Measurements from ENCODE around the gene NUSAP1. TPM values are rescaled to one million over a fixed set of nuclear protein-coding genes. Genes with fewer than 3 reads are reported as not detected.
A peak's percentile ranks its signal among the peaks of the same experiment; 100 is the strongest.
"Not testable (repeated sequence)": the region's sequence is repeated elsewhere in the genome, so short reads cannot be mapped to it uniquely, and the experiment has no call there.

NUSAP1 gene, protein sequence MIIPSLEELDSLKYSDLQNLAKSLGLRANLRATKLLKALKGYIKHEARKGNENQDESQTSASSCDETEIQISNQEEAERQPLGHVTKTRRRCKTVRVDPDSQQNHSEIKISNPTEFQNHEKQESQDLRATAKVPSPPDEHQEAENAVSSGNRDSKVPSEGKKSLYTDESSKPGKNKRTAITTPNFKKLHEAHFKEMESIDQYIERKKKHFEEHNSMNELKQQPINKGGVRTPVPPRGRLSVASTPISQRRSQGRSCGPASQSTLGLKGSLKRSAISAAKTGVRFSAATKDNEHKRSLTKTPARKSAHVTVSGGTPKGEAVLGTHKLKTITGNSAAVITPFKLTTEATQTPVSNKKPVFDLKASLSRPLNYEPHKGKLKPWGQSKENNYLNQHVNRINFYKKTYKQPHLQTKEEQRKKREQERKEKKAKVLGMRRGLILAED
- total RNA-seq = 30.8 and 75.9 TPM in 2 replicates

DNA sequence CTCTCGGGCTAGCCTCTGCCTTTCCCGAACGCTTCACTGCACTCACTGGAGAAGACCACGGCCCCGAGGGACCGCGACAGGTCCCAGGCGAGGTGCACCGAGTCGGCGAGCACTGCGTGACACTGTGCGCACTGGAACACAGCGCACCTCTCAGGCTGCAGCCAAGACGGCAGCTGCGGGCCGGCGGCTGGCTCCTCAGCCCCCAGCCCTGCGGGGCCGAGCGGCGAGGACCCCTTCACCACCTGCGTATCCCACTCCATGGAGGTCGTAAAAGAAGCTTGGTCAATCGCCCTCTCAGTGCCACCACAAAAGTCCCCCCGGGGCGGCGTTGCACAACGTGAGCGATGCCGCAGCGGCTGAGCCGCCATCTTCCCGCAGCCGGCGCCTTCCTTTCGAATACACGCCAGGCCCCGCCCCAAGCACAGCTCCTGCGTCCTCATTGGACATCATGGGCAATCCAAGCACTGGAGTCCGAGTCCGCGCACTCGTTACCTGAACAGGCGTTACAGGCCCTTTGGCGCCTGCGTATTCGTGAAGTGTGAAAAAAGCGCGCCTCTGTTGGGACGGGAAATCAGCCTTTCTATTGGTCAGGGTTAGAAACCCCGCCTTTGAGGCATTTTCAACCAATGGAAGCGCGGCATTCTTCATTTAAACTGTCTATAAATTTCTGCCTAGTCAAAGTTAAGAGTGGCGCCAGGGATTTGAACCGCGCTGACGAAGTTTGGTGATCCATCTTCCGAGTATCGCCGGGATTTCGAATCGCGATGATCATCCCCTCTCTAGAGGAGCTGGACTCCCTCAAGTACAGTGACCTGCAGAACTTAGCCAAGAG, at the start of gene NUSAP1, which contains the start of gene OIP5:
Gene NUSAP1 (plus strand): TSS at position 688 of the 832 bp plus-strand sequence. CDS start 77 bp downstream, at position 765.
Gene OIP5 (minus strand): TSS at position 398 of the 832 bp plus-strand sequence. CDS start 30 bp downstream, at position 368.
- DNase-seq (ENCODE audit: low read depth in 2 of 2) = peak; percentile 99 to 100

DNA sequence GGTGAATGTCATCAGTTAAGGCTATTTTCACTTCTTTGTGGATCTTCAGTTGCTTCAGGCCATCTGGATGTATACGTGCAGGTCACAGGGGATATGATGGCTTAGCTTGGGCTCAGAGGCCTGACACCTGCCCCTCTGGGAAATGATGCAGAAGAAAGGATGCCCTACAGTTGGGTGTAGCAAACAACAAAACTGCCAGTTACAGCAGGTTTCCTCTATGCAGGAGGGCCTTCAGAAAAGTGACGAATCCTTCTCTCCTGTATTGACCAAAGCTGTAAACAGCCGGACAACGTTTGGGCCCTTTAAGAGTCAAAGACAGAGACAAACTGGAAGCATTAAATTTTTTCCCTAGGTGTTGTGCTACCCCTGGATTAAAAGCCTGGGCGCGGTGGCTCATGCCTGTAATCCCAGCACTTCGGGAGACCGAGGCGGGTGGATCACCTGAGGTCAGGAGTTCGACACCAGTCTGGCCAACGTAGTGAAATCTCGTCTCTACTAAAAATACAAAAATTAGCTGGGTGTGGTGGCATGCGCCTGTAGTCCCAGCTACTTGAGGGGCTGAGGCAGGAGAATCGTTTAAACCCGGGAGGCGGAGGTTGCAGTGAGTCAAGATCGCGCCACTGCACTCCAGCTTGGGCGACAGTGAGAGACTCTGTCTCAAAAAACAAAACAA, 49.6 kb upstream of the NUSAP1 start:
- DNase-seq (ENCODE audit: low read depth in 2 of 2) = not testable (repeated sequence)

- DNase-seq (ENCODE audit: low read depth in 2 of 2) = peak; percentile 97 to 99
Observed at GRCh38 chr15:41283653-41284426, 48.8 kb upstream of the NUSAP1 start.

GRCh38 chr15:41284427-41285177, 48.1 kb upstream of the NUSAP1 start:
- DNase-seq (ENCODE audit: low read depth in 2 of 2) = peak in 1 of 2 donors; percentile 37

DNA sequence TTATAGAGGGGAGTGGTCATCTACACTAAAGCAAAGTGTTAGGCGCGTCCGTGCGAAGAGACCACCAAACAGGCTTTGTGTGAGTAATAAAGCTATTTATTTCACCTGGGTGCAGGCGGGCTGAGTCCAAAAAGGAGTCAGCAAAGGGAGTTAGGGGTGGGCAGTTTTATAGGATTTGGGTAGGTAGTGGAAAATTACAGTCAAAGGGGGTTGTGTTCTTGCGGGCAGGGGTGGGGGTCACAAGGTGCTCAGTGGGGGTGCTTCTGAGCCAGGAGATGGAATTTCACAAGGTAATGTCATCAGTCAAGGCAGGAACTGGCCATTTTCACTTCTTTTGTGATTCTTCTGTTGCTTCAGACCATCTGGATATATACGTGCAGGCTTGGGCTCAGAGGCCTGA, 47.4 kb upstream of the NUSAP1 start:
- DNase-seq (ENCODE audit: low read depth in 2 of 2) = no peak

DNA sequence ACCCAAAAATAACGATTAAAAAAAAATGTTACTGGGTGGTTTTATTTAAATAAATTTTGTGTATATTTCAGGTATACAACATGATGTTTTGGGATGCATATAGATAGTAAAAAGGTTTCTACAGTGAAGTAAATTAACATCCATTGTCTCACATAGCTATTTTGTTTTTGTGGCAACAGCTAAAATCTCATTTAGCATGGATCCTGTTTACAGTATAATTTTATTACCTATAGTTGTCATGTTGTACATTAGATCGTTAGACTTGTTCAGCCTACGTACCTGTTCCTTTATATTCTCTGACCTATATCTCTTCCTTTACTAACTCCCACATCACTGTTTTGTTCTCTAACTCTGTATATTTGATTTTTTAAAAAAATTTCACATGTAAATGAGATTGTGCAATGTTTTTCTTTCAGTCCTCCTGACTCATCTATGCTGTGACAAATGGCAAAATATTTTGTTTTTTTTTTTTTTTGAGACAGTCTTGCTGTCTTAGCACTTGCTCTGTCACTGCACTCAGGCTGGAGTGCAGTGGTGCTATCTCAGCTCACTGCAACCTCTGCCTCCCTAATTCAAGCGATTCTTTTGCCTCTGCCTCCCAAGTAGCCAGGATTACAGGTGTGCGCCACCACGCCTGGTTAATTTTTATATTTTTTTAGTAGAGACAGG, 45.9 kb upstream of the NUSAP1 start:
- DNase-seq (ENCODE audit: low read depth in 2 of 2) = no peak

GRCh38 chr15:41288464-41288863, 44.2 kb upstream of the NUSAP1 start:
- no peak for DNase-seq (ENCODE audit: low read depth in 2 of 2)

DNA sequence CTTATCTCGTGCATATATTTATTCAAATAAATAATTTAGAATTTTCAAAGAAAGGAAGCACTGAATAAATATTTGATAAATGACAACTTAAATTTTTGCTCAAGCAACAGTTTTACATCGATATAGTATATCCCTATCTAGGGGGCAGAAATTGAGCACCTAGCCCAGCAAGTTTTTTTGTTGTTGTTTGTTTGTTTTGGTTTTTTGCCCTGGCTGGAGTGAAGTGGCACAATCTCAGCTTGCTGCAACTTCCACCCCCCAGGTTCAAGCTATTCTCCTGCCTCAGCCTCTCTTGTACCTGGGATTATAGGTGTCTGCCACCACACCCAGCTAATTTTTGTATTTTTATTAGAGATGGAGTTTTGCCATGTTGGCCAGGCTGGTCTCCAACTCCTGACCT, 42.7 kb upstream of the NUSAP1 start:
- DNase-seq (ENCODE audit: low read depth in 2 of 2) = no peak

DNA sequence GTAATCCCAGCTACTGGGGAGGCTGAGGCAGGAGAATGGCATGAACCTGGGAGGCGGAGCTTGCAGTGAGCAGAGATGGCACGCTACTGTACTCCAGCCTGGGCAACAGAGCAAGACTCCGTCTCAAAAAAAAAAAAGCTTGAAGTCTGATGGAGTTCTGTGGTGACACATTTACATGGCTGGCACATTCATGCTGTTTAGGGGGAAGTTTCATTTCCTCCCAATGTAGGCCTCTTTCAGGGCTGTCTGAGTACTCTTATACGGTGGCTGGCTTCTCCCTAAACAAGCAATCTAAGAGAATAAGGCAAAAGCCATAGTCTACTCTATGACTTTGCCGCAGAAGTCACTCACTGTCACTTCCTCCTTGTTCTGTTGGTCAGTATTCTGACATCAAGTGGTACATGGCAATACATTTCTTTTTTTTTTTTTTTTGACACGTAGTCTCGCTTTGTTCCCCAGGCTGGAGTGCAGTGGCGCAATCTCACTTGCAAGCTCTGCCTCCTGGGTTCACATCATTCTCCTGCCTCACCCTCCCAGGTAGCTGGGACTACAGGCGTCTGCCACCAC, 41.5 kb upstream of the NUSAP1 start:
- DNase-seq (ENCODE audit: low read depth in 2 of 2) = no peak

GRCh38 chr15:41292521-41292920, 40.2 kb upstream of the NUSAP1 start:
- DNase-seq (ENCODE audit: low read depth in 2 of 2) = no peak

DNA sequence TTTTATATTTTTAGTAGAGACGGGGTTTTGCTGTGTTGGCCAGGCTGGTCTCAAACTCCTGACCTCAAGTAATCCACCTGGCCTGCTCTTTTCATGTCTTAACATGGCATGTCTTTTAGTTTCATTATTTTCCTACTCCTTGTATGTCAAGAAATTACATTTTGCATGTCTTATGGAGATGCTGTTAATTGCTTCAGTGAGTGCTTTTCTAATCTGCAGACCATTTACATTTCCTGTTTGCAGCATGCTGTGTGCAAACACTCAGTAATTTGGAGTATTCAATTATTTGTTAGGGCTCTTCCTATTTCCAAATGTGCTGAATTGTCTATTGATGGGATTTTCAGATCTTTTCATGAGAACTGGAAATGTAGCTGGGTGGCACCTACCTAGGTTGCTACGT, 31.5 kb upstream of the NUSAP1 start:
- DNase-seq (ENCODE audit: low read depth in 2 of 2) = not testable (repeated sequence)

- no peak for DNase-seq (ENCODE audit: low read depth in 2 of 2)
Observed at GRCh38 chr15:41301587-41301986, 31.1 kb upstream of the NUSAP1 start.

DNA sequence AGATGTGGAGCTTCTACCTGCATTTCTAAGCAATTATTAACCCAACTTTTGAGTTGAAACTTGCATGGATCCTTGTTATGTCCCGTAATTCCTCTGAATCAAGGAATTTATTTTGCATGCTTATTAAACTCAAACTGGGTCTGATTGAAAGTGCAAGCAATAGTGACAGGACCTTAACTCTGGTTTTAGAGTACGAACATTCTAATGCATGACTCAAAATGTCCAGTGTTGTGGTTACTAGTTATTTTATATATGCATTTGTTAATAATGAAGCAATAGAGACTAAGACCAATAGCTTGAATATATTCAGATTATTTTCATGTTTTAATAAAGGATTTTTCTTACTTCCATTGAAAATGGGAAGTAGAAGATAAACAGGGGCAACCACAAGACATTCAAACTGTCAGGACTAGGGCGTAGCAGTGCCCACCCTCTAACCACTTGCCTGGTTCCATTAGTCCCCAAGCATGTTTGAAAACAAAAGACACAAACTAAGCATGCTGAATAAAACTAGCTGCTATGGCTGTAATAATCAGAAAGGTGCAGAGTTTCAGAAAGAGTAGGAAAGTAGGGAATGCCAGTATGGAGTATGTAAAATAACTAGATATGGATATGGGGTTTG, 28.4 kb upstream of the NUSAP1 start:
- DNase-seq (ENCODE audit: low read depth in 2 of 2) = no peak

GRCh38 chr15:41307679-41308078, 25.0 kb upstream of the NUSAP1 start:
- no peak for DNase-seq (ENCODE audit: low read depth in 2 of 2)

DNA sequence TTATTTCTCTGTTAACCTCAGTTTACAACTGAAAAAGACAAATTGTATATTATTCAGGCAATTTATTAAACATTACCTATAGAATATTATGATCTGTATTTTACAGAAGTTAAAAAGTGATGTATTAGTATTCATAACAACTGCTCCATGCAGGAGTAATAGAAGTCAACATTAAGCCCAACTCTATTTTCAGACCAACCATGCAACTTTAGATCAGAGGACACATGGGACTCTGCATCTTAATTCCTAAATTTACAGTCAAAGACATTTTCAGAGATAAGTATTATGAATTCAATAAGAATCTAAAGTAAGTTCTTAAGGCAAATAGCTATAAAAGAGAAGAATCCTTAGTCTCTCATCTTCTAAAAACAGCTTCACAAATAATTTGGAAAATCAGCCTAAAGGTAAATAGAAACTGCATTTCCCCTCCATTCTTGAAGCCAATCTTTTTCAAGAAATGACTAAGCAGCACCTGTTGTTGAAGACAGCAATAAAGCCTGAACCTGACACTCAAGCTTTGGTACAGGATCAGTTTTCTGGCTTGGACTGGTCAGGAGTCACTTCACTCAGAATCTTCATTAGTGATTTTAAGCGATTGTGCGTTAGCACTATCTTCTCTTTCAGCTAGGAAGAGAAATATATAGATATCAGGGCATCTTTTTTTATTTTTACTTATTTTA, 23.3 kb upstream of the NUSAP1 start:
- DNase-seq (ENCODE audit: low read depth in 2 of 2) = no peak

DNA sequence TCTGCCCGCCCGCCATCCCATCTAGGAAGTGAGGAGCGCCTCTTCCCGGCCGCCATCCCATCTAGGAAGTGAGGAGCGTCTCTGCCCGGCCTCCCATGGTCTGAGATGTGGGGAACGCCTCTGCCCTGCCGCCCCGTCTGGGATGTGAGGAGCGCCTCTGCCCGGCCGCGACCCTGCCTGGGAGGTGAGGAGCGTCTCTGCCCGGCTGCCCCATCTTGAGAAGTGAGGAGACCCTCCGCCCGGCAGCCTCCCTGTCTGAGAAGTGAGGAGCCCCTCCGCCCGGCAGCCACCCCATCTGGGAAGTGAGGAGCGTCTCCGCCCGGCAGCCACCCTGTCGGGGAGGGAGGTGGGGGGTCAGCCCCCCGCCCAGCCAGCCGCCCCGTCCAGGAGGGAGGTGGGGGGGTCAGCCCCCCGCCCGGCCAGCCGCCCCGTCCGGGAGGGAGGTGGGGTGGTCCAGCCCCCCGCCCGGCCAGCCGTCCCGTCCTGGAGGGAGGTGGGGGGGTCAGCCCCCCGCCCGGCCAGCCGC, 11.8 kb upstream of the NUSAP1 start:
- not testable (repeated sequence) for DNase-seq (ENCODE audit: low read depth in 2 of 2)

DNA sequence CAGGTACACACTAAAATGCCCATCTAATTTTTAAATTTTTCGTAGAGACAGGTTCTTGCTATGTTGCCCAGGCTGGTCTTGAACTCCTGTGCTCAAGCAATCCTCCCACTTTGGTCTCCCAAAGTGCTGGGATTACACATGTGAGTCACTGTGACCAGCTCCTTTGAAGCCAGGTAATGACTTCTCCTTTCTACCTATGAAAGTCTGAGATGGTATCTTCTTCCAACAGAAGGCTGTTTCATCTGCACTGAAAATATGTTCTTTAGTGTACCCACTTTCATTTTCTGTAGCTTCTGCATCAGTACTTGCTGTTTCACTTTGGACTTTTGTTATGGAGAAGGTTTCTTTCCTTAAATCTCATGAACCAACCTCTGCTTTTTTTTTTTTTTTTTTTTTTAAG, 9.1 kb upstream of the NUSAP1 start:
- no peak for DNase-seq (ENCODE audit: low read depth in 2 of 2)

DNA sequence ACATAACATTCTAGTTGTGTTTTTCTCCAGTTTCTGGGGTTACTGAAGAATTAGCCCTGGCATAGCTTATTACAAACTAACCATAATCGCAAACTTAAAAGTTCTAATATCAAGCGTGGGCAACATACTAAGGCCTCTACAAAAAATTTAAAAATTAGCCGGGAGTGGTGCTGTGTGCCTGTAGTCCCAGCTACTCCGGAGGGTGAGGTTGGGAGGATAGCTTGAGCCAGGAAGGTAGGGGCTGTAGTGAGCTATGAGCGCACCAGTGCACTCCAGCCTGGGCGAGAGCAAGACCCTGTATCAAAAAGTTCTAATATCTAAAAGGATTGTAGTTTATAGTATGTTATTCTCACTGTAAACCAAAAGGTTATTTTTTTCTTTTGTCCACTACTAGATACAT, 1.4 kb upstream of the NUSAP1 start:
- no peak for DNase-seq (ENCODE audit: low read depth in 2 of 2)

Data from dermis microvascular lymphatic vessel endothelial cell (primary cell).